CD4-positive, alpha-beta T cell treated with Interleukin-15 for 4 hours (primary cell): Measurements from ENCODE around the gene WDR27.
"Not testable (repeated sequence)": the region's sequence is repeated elsewhere in the genome, so short reads cannot be mapped to it uniquely, and the experiment has no call there.

Experiments
- DNase-seq: peaks from one replicate; pipeline ENCODE4 v3.0.0-alpha.2; 2020; ENCODE audit warnings: low spot score

WDR27 gene

GRCh38 chr6:169479783-169480495 is 221.9 kb downstream of the WDR27 start:
- no peak for DNase-seq

DNA sequence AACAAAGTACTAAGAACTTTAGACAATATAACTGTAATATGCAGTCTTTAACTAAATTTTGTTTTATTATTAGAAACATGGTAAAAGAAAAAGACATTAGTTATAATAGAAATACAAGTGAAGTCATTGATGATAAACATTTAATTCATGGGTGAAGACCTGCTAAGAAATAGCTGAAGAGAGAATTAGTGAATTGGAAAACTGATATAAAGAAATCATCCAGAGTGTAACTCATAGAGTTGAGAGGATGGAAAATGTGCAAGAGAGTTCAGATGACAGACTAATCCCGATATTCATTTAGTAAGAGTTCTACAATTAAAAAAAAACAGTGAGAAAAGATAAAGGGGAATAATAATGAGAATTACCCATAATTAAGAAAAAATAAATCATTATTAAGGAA is 227.5 kb downstream of the WDR27 start:
- no peak for DNase-seq

- no peak for DNase-seq
Observed at GRCh38 chr6:169473663-169474062, 228.2 kb downstream of the WDR27 start.

- no peak for DNase-seq
Observed at GRCh38 chr6:169472786-169473416, 228.9 kb downstream of the WDR27 start.

- no peak for DNase-seq
Observed at GRCh38 chr6:169470790-169471189, 231.0 kb downstream of the WDR27 start.

DNA sequence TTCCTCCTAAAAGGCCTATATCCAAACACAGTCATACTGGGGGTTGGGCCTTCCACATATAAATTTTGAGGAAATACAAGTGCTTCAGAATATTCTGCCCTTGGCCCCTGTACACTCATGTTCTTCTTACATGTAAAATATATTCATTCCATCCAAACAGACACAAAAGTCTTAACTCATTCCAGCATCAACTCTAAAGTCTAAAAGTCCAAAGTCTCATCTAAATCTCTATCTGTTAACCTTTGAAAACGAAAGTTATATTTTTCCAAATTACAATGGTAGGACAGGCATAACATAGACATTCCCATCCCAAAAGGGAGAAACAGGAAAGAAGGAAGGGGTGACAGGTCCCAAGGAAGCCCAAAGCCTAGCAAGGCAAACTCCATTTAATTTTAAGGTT is 232.8 kb downstream of the WDR27 start:
- no peak for DNase-seq

DNA sequence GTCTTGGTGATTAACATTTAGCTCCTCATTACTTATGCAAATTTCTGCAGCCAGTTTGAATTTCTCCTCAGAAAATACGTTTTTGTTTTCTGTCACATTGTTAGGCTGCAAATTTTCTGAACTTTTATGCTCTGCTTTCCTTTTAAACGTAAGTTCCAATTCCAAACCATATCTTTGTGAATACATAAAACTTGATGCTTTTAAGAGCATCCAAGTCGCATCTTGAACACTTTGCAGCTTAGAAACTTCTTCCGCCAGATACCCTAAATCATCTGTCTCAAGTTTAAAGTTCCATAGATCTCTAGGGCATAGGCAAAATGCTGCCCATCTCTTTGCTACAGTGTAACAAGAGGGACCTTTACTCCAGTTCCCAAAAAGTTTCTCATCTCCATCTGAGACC is 234.1 kb downstream of the WDR27 start:
- not testable (repeated sequence) for DNase-seq

- not testable (repeated sequence) for DNase-seq
Observed at GRCh38 chr6:169466256-169466655, 235.6 kb downstream of the WDR27 start.

GRCh38 chr6:169457762-169458161 is 244.1 kb downstream of the WDR27 start:
- DNase-seq, result no peak

DNA sequence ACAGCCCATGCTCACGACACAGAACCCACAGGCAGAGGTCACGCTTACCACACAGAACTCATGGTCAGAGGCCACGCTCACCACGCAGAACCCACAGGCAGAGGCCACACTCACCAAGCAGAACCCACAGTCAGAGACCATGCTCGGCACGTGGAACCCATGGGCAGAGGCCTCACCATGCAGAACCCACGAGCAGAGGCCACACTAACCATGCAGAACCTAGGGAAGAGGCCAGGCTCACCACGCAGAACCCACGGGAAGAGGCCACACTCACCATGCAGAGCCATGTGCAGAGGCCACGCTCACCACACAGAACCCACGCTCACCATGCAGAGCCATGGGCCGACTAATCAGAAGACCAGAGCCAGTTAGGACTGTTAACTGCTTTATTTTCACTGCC is 245.0 kb downstream of the WDR27 start:
- DNase-seq, result no peak

DNA sequence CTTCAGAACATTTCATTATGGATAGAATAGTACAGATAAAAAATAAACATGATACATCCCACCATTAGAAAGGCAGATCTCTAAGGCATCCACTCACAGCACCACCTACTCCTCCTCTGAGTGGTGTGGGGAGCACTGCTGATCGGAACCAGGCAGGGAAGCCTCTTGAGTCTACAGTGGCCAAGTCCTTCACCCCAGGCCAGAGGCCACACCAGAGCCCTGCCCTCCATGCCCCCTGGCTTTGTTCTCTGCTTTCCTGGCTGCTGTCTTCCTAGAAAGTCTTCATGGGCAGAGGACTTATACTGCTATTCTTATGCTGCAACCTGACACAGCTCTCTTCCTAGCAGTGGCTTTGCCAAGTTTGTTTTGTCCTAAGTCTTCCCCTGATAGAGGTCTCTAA is 246.4 kb downstream of the WDR27 start:
- DNase-seq, result no peak

- no peak for DNase-seq
Observed at GRCh38 chr6:169454872-169455204, 247.0 kb downstream of the WDR27 start.

DNA sequence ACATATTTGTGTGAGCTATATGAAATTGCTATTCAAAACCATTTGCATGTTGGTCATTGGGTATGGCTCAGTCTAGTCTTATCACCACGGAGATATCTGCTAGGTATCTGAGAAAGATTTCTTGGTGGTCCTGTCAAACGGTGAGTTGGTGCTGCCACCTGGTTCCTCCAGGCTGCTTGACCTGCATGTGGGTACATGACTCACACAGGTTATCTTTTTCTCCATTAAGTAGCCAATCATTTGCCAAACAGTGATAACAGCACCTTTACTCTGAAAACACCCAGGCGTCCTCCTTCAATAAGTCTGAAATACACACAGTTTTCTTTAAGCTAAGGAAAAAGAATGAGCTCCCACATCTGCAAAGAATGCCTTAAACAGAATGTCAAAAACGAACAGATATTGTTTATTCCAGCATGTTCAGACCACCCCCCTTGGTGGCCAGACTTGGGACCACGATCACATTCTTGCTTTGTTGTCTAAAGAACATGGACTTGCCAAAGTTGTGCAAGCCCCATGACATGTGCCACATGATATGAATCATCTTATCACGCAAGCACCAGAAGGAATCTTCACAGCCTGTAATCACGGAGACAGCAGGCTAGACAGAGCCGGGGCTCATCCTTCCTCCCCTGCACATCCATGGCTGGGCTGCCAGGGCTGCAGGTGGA is 247.5 kb downstream of the WDR27 start:
- DNase-seq, result no peak

- DNase-seq, result no peak
Observed at GRCh38 chr6:169452869-169453620, 248.8 kb downstream of the WDR27 start.

DNA sequence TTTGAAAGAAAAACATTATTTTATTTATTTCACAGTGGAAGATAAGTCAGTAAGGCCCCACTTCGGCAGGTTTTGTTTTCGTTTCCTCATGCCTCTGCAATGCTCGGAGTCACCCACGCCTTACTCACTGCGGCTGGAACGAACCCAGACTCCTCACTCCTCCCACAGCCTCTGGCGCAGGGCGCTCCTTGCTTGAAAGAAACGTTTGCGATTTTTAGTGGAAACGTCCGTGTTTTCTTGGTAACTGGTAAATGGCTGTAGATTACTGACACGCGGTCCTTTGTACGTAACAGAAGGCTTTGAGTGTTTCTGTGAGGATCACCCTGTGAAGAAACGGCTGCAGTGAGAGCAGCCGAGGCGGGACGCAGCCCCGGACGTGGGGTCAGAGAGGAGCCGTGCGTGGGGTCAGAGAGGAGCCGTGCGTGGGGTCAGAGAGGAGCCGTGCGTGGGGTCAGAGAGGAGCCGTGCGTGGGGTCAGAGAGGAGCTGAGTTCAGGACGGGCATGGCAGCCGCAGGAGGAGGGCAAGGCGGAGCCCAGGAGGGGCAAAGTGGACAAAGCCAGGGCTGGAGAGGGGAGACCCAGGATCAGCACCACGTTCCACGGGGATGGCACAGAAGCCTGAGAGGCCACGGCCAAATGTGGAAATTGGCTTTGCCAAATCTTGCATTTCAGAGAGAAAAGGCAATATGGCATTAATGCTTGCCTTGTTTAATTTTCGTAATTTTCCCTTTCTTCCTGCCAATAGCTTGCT is 249.5 kb downstream of the WDR27 start:
- no peak for DNase-seq

- no peak for DNase-seq
Observed at GRCh38 chr6:169451065-169451838, 250.6 kb downstream of the WDR27 start.

- no peak for DNase-seq
Observed at GRCh38 chr6:169450097-169450496, 251.7 kb downstream of the WDR27 start.

DNA sequence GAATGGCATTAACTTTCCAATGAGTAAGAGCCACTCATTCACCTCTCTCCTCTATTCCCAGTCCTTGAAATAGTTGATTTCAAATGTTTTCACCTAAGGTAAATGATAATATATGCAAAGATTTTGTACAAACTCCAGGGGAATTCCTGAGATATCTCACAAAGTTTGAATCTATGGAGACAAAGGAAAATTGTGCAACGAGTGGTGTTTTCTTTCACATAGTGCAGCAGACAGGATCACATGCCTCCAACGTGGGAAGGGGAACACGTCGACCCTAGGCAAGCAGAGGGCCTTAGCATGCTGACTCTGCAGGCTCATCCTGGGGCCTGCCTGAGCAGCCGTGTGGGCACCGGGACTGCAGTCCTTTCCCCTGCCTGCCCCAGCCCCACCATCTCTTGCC is 252.6 kb downstream of the WDR27 start:
- no peak for DNase-seq

DNA sequence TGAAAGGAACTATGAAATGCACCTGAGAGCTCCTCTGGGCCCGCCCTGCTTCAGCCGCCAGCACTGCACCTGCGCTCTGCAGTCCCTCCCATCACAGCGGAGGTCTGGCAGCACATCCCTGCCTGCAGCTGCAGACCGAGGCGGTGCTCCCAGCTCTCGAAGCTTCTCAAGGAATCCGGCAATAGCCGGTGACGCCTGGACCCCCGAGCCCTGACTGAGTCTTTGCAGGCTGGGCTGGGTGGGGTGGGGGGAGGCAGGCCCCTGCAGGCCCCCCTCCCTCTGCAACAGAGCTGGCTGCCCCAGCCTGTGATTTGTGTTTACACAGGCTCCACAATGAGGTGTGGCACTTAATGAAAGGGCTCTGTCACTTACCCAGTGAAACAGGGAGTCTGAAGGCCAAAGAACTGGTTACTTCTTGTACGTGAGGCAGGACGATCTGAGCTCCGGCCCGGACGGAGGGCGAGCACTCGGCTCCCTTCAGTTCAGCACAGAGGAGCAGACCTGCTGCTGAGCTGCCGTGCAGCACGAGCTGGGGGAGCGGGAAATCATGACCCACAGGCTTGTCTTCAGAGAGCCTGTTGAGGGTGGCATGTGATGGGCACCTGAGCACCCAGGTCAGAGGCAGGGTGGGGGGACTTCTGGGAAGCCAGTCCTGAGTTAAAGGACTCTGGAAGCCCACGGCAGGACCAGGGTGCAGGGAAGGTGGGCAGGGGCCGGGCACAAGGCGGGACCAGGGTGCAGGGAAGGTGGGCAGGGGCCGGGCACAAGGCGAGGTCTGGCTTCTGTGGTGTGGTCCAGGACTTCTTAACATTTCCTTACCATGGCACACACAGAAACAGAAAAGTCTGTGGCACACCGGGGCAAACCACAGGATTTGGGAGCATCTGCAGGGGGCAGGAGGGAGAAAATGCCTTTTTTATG is 255.9 kb downstream of the WDR27 start:
- no peak for DNase-seq

- no peak for DNase-seq
Observed at GRCh38 chr6:169445227-169445626, 256.6 kb downstream of the WDR27 start.
